WTC11 (cell line): Measurements from ENCODE around the gene SMOC2. TPM values are rescaled to one million over a fixed set of nuclear protein-coding genes. Genes with fewer than 3 reads are reported as not detected.

ENCODE experiments used
- ATAC-seq: fragments of 200-7000 bp; cut with Tn5 transposase; 2 replicates; pipeline ENCODE4 v1.10.0; 2021; ENCODE audit warnings: mild to moderate bottlenecking, moderate library complexity
- CTCF ChIA-PET: fragments of 300-600 bp; sonication (Branson Sonifier 250); formaldehyde crosslinking; loops from one replicate; lab custom pipeline; 2021; ENCODE audit warnings: antibody characterized with exemption; lab: Charles Lee
- POLR2A ChIA-PET: fragments of 350-600 bp; sonication (Branson Sonifier 250); formaldehyde crosslinking; loops from one replicate; lab custom pipeline; 2021; ENCODE audit warnings: antibody characterized with exemption; lab: Charles Lee
- DNase-seq: peaks from one replicate; pipeline ENCODE4 v3.0.0; 2021; ENCODE audit warnings: low spot score
- H3K27ac Mint-ChIP-seq: 2 replicates; pipeline ENCODE4 v1.8.0; 2021; ENCODE audit warnings: mixed read lengths
- H3K27me3 Mint-ChIP-seq: 2 replicates; pipeline ENCODE4 v1.8.0; 2021; ENCODE audit warnings: low read depth, mild to moderate bottlenecking, moderate library complexity, mixed read lengths
- H3K36me3 Mint-ChIP-seq: 2 replicates; pipeline ENCODE4 v1.8.0; 2021; ENCODE audit warnings: mixed read lengths
- H3K4me1 Mint-ChIP-seq: 2 replicates; pipeline ENCODE4 v1.8.0; 2022; ENCODE audit warnings: mixed read lengths
- H3K4me3 Mint-ChIP-seq: 2 replicates; pipeline ENCODE4 v1.8.0; 2021; ENCODE audit warnings: mild to moderate bottlenecking, moderate library complexity, mixed read lengths
- H3K9me3 Mint-ChIP-seq: 2 replicates; pipeline ENCODE4 v1.8.0; 2021; ENCODE audit warnings: mixed read lengths
- ARID4B ChIP-seq: sonication (generic); formaldehyde crosslinking; IDR thresholded peaks from 2 replicates; pipeline ENCODE4 v1.8.0; 2023; ENCODE audit warnings: missing genetic modification reagents, mild to moderate bottlenecking, borderline replicate concordance
- CREB1 ChIP-seq: sonication (generic); formaldehyde crosslinking; IDR thresholded peaks from 2 replicates; pipeline ENCODE4 v1.8.0; 2023; ENCODE audit warnings: mild to moderate bottlenecking, missing genetic modification reagents
- E2F1 ChIP-seq: sonication (generic); formaldehyde crosslinking; IDR thresholded peaks from 2 replicates; pipeline ENCODE4 v1.8.0; 2022; ENCODE audit warnings: mild to moderate bottlenecking, missing genetic modification reagents
- FOXP4 ChIP-seq: sonication (generic); formaldehyde crosslinking; IDR thresholded peaks from 2 replicates; pipeline ENCODE4 v1.8.0; 2022; ENCODE audit warnings: mild to moderate bottlenecking, missing genetic modification reagents
- GTF2I ChIP-seq: fragments of 250-450 bp; sonication (Bioruptor Pico); conservative IDR thresholded peaks from 2 replicates; pipeline ENCODE4 v1.4.0; 2021; ENCODE audit warnings: mild to moderate bottlenecking
- HMGA2 ChIP-seq: fragments of 250-450 bp; sonication (Bioruptor Pico); IDR thresholded peaks from 2 replicates; pipeline ENCODE4 v1.4.0; 2021; ENCODE audit warnings: mild to moderate bottlenecking, moderate library complexity
- MAX ChIP-seq: sonication (generic); formaldehyde crosslinking; IDR thresholded peaks from 2 replicates; pipeline ENCODE4 v1.8.0; 2022; ENCODE audit warnings: mild to moderate bottlenecking, missing genetic modification reagents
- MLX ChIP-seq: sonication (generic); formaldehyde crosslinking; IDR thresholded peaks from 2 replicates; pipeline ENCODE4 v1.8.1; 2023; ENCODE audit warnings: mild to moderate bottlenecking, missing genetic modification reagents, moderate library complexity
- NR2C2 ChIP-seq: sonication (generic); formaldehyde crosslinking; IDR thresholded peaks from 2 replicates; pipeline ENCODE4 v1.8.0; 2022; ENCODE audit warnings: mild to moderate bottlenecking, missing genetic modification reagents
- NR3C1 ChIP-seq: sonication (generic); formaldehyde crosslinking; conservative IDR thresholded peaks from 2 replicates; pipeline ENCODE4 v1.8.1; 2023; ENCODE audit warnings: low read depth, mild to moderate bottlenecking, missing genetic modification reagents
- SMAD3 ChIP-seq: sonication (generic); formaldehyde crosslinking; IDR thresholded peaks from 2 replicates; pipeline ENCODE4 v1.8.0; 2022; ENCODE audit warnings: missing genetic modification reagents, mild to moderate bottlenecking, borderline replicate concordance
- TCF7 ChIP-seq: sonication (generic); formaldehyde crosslinking; IDR thresholded peaks from 2 replicates; pipeline ENCODE4 v1.8.0; 2022; ENCODE audit warnings: mild to moderate bottlenecking, low read depth, missing genetic modification reagents, moderate library complexity
- TP53 ChIP-seq: sonication (generic); formaldehyde crosslinking; IDR thresholded peaks from 2 replicates; pipeline ENCODE4 v1.8.1; 2023; ENCODE audit warnings: mild to moderate bottlenecking, missing genetic modification reagents
- USF2 ChIP-seq: sonication (generic); formaldehyde crosslinking; IDR thresholded peaks from 2 replicates; pipeline ENCODE4 v1.8.1; 2023; ENCODE audit warnings: mild to moderate bottlenecking, missing genetic modification reagents, moderate library complexity
- ZBTB43 ChIP-seq: sonication (generic); formaldehyde crosslinking; IDR thresholded peaks from 2 replicates; pipeline ENCODE4 v1.8.1; 2023; ENCODE audit warnings: mild to moderate bottlenecking, missing genetic modification reagents
- ZMAT4 ChIP-seq: fragments of 250-450 bp; sonication (Bioruptor Pico); IDR thresholded peaks from 2 replicates; pipeline ENCODE4 v1.9.0; 2021; ENCODE audit warnings: mild to moderate bottlenecking
- ZNF512 ChIP-seq: sonication (generic); formaldehyde crosslinking; IDR thresholded peaks from 2 replicates; pipeline ENCODE4 v1.8.1; 2022; ENCODE audit warnings: missing genetic modification reagents, borderline replicate concordance
- ZNF532 ChIP-seq: fragments of 250-450 bp; sonication (Bioruptor Pico); IDR thresholded peaks from 2 replicates; pipeline ENCODE4 v1.9.0; 2021; ENCODE audit warnings: mild to moderate bottlenecking, borderline replicate concordance
- total RNA-seq: library from RNA; stranded (reverse); gene quantifications from 3 replicates; pipeline ENCODE4 v1.2.3, GENCODE V29; 2021

SMOC2 gene
- total RNA-seq, 1 experiment from 2014 or later: 3.9 TPM

- TF ChIP-seq SMAD3 (CRISPR knock-in tag) (no peak), HMGA2 (no peak), E2F1 (CRISPR knock-in tag) (no peak), MAX (CRISPR knock-in tag) (no peak), ZMAT4 (CRISPR knock-in tag) (no peak), ZBTB43 (CRISPR knock-in tag) (no peak), NR2C2 (CRISPR knock-in tag) (no peak), ZNF532 (CRISPR knock-in tag) (no peak), NR3C1 (CRISPR knock-in tag) (no peak), TP53 (CRISPR knock-in tag) (no peak)
Measured at GRCh38 chr6:168442646-168443045, 1.7 kb downstream of the SMOC2 start (continued).

GRCh38 chr6:168447282-168447681, 6.3 kb downstream of the SMOC2 start:
- peaks cover 45% of the 10 kb centered on the region for H3K4me1 Mint-ChIP-seq
- ATAC-seq: no peak
- no peaks in the 10 kb centered on the region for H3K9me3 Mint-ChIP-seq
- H3K36me3 Mint-ChIP-seq: no peaks in the 10 kb centered on the region
- no peak overlapping the region for H3K27ac Mint-ChIP-seq
- CTCF ChIA-PET: no interaction called here
- DNase-seq: no peak
- POLR2A ChIA-PET: no interaction called here
- no peak overlapping the region for H3K4me3 Mint-ChIP-seq
- peaks cover 26% of the 10 kb centered on the region for H3K27me3 Mint-ChIP-seq
- TF ChIP-seq ZNF512 (CRISPR knock-in tag): no peak
- no peak for TF ChIP-seq CREB1 (CRISPR knock-in tag)
- no peak for TF ChIP-seq FOXP4 (CRISPR knock-in tag)
- no peak for TF ChIP-seq GTF2I
- TF ChIP-seq USF2 (CRISPR knock-in tag): no peak
- TF ChIP-seq ARID4B (CRISPR knock-in tag): no peak
- TF ChIP-seq MLX (CRISPR knock-in tag): no peak
- TF ChIP-seq TCF7 (CRISPR knock-in tag): no peak
- TF ChIP-seq HMGA2: no peak
